Neutrophil (primary cell): ENCODE results near the gene MARK4.

Experiments used
- H3K27ac ChIP-seq: fragments of 200-600 bp; sonication (generic); 2 replicates; pipeline ENCODE4 v1.5.1; 2016; ENCODE audit warnings: mild to moderate bottlenecking, moderate library complexity
- H3K27me3 ChIP-seq: fragments of 200-600 bp; sonication (generic); 2 replicates; pipeline ENCODE4 v1.6.0; 2016; ENCODE audit warnings: mild to moderate bottlenecking
- H3K36me3 ChIP-seq: fragments of 200-600 bp; sonication (generic); 2 replicates; pipeline ENCODE4 v1.5.1; 2017
- H3K4me1 ChIP-seq, 2 experiments: fragments of 200-600 bp in 1 of 2; sonication (generic) in 1 of 2; 1 replicate in 1 of 2; 2 replicates in 1 of 2; pipeline versions ENCODE4 v1.5.1 to v1.6.1; 2013 to 2016; ENCODE audit warnings: low read depth in 1 of 2, low read length in 1 of 2, mild to moderate bottlenecking in 1 of 2, moderate library complexity in 1 of 2; ENCODE audit not compliant: control insufficient read depth in 1 of 2, insufficient read depth in 1 of 2
- H3K4me3 ChIP-seq, 2 experiments: fragments of 200-600 bp in 1 of 2; sonication (generic) in 1 of 2; 1 replicate in 1 of 2; 2 replicates in 1 of 2; pipeline ENCODE4 v1.5.1; 2013 to 2016; ENCODE audit warnings: low read depth in 1 of 2, low read length in 1 of 2, mild to moderate bottlenecking in 1 of 2, moderate library complexity in 1 of 2
- H3K9me3 ChIP-seq: fragments of 200-600 bp; sonication (generic); 2 replicates; pipeline ENCODE4 v1.5.1; 2016
- TF ChIP-seq, protein P1 (sequence below): fragments of 200-600 bp; sonication (generic); IDR thresholded peaks from 2 replicates; pipeline ENCODE4 v1.5.1; 2016; ENCODE audit warnings: antibody characterized with exemption

The MARK4 gene

DNA sequence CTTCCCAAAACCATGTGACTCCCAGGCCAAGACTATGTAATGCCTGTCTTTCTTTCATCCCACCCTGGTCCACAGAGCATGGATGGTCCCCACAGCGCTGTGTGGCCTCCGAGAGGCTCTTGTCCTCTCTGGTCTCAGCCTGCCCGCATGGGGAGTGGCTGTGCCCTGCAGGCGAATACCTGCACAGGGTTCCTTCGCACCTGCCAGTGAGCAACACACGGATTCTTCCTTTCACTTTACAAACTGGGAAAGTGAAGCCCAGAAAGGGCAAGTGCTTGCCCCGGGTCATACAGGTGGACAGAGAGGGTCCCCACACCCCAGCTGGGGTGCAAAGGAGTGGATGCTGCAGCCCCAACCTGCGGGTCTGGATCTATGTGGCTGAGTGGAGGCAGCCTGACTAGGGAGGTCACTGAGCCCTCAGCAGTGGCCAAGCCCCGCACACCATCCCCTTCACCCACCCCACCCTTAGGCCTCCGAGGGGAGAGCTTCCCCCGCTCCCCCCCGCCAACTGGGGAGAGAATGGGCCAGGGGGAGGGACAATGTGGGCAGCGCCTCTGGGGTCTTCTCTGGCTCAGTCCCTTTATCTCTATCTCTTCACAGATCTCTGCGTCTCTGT is 747 bp upstream of the MARK4 start:
- Histone ChIP-seq H3K4me3 (peak overlapping the region; percentile 70 to 79), H3K9me3 (no peaks in the 10 kb centered on the region), H3K27ac (no peak overlapping the region), H3K27me3 (peaks cover 22% of the 10 kb centered on the region), H3K4me1 (peaks cover 20 to 27% of the 10 kb centered on the region in 2 experiments), H3K36me3 (no peaks in the 10 kb centered on the region)
- TF ChIP-seq, protein P1, sequence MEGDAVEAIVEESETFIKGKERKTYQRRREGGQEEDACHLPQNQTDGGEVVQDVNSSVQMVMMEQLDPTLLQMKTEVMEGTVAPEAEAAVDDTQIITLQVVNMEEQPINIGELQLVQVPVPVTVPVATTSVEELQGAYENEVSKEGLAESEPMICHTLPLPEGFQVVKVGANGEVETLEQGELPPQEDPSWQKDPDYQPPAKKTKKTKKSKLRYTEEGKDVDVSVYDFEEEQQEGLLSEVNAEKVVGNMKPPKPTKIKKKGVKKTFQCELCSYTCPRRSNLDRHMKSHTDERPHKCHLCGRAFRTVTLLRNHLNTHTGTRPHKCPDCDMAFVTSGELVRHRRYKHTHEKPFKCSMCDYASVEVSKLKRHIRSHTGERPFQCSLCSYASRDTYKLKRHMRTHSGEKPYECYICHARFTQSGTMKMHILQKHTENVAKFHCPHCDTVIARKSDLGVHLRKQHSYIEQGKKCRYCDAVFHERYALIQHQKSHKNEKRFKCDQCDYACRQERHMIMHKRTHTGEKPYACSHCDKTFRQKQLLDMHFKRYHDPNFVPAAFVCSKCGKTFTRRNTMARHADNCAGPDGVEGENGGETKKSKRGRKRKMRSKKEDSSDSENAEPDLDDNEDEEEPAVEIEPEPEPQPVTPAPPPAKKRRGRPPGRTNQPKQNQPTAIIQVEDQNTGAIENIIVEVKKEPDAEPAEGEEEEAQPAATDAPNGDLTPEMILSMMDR, result no peak

DNA sequence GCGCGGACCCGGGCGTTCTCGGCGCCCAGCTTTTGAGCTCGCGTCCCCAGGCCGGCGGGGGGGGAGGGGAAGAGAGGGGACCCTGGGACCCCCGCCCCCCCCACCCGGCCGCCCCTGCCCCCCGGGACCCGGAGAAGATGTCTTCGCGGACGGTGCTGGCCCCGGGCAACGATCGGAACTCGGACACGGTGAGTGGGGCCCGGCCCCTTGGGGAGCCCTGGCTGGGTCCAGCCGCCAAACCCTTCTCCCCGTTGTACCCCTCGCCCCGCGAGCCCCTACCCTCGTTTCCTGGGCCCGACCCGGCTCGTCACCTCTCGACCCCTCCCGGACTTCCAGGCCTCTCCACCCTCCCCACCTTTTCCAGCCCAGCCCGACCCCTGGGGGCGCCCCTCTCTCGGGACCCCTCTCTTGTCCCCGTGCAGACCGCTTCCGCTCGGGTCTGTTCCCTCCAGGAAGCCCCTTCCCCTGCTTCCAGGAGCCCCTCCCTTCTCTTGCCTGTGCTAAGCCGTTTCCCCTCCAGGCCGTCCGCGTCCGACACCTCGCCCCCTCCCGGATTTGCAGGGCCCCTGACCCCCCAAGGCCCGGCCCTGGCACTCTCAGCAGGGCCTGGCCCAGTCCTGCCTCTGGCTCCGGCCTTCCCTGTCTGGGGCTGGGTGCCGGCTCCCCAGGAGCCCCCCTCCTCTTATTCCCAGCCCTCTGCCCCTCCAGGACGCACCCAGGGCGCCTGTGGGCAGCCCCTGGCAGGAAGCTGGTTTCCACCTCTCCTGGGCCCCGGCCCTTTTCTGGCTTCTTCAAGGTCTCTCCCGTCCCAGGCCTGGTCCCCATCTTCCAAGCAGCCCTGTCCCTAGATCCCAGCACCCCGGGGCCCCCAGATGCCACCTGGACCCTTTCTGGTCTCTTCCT is 632 bp downstream of the MARK4 start:
- Histone ChIP-seq H3K36me3 (no peaks in the 10 kb centered on the region), H3K4me3 (peak overlapping the region; percentile 66 to 79), H3K4me1 (peaks cover 20 to 27% of the 10 kb centered on the region in 2 experiments), H3K9me3 (no peaks in the 10 kb centered on the region), H3K27ac (peak overlapping the region; percentile 57), H3K27me3 (peaks cover 16% of the 10 kb centered on the region)
- TF ChIP-seq, protein P1, result no peak

DNA sequence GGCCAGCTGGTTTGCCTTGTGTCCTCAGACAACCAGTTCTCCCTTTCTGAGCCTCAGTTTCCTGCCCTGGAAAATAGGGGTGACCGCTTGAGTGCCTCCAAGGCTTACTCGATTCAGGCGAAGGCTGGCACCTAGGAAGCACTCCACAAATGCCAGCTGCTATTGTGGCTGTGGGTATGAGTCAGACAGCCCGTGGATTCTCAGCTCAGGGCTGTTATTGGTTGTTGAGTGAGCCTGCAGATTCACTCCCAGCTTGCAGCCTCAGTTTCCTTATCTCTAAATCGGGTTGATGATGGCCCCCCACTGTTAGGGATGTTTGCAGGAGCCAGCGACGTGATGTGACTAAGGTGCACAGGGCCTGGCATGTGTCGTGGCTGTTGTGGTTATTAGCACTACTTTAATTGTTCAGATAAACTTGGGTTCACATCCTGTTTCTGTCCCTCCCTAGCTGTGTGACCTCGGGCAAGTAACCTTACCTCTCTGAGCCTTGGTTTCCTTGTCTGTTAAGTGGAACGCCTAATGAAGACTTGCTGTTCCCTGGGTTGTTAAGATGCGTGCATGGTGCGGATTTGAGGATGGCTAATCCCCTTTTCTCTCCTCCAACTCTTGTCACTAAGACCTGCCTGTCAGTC is 2.4 kb downstream of the MARK4 start:
- Histone ChIP-seq H3K9me3 (no peaks in the 10 kb centered on the region), H3K36me3 (no peaks in the 10 kb centered on the region), H3K27me3 (peaks cover 16% of the 10 kb centered on the region), H3K27ac (no peak overlapping the region), H3K4me1 (peaks cover 20 to 25% of the 10 kb centered on the region in 2 experiments), H3K4me3 (no peak overlapping the region)
- TF ChIP-seq, protein P1, result no peak

DNA sequence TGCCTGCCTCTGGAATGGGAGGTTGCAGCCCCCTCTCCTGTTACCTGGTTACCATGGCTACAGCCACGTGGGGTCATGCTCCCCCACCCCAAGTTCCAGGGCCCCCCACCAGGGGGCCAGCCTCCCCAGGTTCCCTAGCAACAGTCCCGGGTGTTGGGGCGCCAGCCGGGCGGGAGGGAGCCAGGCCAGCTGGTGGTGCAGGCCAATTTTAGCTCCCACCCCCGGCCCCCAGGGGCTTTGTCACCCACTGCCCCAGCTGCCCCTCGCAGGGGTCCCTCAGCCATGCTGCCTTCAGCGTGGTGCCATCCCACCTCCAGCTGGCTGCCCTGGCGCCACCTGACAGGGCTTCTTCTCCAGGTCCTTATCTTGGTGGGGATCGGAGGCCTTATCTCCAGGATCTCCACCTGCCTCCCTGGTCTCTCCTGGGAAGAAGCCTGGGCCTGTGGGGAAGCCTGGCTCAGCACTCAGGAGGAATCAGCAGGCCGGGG is 3.0 kb downstream of the MARK4 start:
- Histone ChIP-seq H3K4me3 (no peak overlapping the region), H3K36me3 (peaks cover 3% of the 10 kb centered on the region), H3K4me1 (peaks cover 20 to 21% of the 10 kb centered on the region in 2 experiments), H3K27ac (no peak overlapping the region), H3K27me3 (peaks cover 15% of the 10 kb centered on the region), H3K9me3 (no peaks in the 10 kb centered on the region)
- TF ChIP-seq, protein P1, result no peak

DNA sequence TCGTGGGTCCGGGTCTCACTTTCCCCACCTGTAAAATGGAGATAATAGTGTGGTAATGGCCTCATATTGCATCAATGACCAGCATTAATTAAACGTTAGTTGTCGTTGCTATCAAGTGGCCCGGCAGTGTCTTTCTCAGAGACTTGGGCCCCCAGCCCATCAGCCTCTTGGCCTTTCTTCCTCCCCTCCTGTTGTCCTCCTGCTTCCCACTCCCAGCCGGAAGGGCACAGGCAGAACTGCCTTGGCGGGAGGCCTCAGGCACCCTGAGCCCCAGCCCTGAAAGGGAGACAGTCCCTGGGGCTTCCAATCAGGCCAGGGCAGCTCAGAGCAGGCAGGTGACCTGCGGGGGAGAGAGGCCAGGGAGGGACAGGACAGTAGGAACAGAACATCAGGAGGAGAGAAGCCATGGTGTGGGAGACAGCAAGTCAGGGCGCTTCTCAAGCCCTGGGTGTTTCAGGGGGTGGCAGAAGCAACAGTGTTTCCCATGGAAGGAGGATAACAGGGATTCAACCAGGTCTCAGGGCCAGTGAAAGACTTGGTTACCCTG is 4.6 kb downstream of the MARK4 start:
- TF ChIP-seq, protein P1, result no peak
- Histone ChIP-seq H3K4me3 (no peak overlapping the region), H3K36me3 (peaks cover 7% of the 10 kb centered on the region), H3K4me1 (peaks cover 14 to 15% of the 10 kb centered on the region in 2 experiments), H3K27me3 (no peaks in the 10 kb centered on the region), H3K27ac (no peak overlapping the region), H3K9me3 (no peaks in the 10 kb centered on the region)
